Measurements from ENCODE around the gene IFTAP. TPM values are rescaled to one million over a fixed set of nuclear protein-coding genes. Genes with fewer than 3 reads are reported as not detected.

IFTAP gene
- total RNA-seq, 2 experiments from 2014 or later = 2.3 to 3.6 TPM

DNA sequence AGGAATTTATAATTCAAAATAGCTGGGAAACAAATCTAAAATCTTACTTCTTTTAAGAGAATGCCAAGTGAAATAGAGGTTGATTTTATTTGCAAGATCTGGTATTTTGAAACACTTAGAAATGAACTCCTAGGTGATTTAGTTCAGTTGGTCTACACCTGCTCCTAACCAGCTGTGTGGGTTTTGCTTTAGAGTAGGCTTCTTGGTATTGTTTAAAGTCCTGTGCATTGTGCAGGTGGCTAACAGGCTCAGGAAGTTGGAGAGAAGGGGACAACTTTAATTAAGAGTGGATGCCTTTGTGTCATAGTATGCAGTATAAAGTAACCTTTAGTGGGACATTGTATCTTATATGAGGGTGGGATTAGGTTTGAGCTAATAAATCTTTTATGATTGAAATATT, 7.8 kb downstream of the IFTAP start:
- POLR2A ChIA-PET = no interaction called here
- H3K9me3 Mint-ChIP-seq = no peaks in the 10 kb centered on the region
- CTCF ChIA-PET = no interaction called here
- H3K36me3 Mint-ChIP-seq (ENCODE audit: low read depth) = no peaks in the 10 kb centered on the region
- no peak overlapping the region for H3K4me3 Mint-ChIP-seq
- DNase-seq = no peak
- no peak for ATAC-seq
- intact Hi-C loops (cut with micrococcal nuclease) = no loop called here
- no peak overlapping the region for H3K27ac Mint-ChIP-seq
- peaks cover 6% of the 10 kb centered on the region for H3K27me3 Mint-ChIP-seq
- TF ChIP-seq, protein P1, sequence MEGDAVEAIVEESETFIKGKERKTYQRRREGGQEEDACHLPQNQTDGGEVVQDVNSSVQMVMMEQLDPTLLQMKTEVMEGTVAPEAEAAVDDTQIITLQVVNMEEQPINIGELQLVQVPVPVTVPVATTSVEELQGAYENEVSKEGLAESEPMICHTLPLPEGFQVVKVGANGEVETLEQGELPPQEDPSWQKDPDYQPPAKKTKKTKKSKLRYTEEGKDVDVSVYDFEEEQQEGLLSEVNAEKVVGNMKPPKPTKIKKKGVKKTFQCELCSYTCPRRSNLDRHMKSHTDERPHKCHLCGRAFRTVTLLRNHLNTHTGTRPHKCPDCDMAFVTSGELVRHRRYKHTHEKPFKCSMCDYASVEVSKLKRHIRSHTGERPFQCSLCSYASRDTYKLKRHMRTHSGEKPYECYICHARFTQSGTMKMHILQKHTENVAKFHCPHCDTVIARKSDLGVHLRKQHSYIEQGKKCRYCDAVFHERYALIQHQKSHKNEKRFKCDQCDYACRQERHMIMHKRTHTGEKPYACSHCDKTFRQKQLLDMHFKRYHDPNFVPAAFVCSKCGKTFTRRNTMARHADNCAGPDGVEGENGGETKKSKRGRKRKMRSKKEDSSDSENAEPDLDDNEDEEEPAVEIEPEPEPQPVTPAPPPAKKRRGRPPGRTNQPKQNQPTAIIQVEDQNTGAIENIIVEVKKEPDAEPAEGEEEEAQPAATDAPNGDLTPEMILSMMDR (IDR thresholded peaks at IDR 0.05) = no peak
- no peaks in the 10 kb centered on the region for H3K4me1 Mint-ChIP-seq (ENCODE audit: low read depth)

DNA sequence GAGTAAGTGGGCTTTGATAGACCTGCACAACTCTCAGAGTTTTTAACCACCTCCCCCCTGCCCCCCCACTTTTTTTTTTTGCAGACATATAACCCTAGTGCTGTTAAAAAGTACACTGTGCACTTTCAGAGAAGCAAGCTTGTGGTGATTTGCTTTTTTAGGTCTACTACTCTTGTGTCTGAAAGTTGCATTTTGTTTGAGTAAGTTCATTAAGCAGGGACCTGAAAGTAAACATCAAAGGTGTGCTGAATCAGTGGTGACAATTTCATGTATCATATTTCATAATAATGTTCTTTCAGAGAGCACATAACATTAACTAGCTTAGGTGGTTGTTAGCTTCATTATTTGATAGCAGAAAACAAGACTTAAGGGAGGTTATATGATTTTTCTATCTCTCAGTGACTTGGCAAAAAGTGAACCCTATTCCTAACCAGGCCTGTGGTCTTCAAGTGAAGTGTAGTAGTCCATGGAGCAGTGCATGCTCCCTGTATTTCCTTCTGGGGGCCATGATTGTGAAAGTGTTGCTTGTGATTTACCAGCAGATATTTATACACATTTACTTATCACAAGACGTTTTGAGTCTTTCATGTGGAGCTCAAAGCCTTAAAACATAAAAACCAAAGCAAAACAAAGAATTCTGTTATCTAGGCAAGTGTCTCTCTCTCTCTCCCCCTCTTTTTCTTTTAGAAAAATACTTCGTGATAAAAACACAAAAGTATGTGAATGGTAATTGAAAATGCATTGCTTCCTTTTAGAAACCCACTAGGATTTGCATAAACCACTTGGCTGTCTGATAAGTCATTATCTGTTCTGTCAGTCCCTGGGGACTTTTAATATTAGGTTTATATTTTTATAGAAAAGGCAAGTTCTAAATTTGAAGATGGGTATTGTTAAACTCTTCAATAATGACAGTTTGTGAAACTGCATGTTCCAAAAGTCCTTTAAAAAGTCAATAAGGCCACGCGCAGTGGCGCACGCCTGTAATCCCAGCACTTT, 11.2 kb downstream of the IFTAP start:
- DNase-seq (no peak), ATAC-seq (no peak)
- H3K9me3 Mint-ChIP-seq = no peaks in the 10 kb centered on the region
- H3K4me3 Mint-ChIP-seq = no peak overlapping the region
- peaks cover 3% of the 10 kb centered on the region for H3K27me3 Mint-ChIP-seq
- no peaks in the 10 kb centered on the region for H3K4me1 Mint-ChIP-seq (ENCODE audit: low read depth)
- intact Hi-C loops (cut with micrococcal nuclease) = no loop called here
- H3K36me3 Mint-ChIP-seq (ENCODE audit: low read depth) = no peaks in the 10 kb centered on the region
- TF ChIP-seq, protein P1 (IDR thresholded peaks at IDR 0.05) = no peak
- H3K27ac Mint-ChIP-seq = no peak overlapping the region
- POLR2A ChIA-PET = no interaction called here
- CTCF ChIA-PET = interaction anchor here (0.9 kb wide), 1 partner anchor 40 kb away, joined by 3 read pairs; no protein-coding TSS in a partner anchor

DNA sequence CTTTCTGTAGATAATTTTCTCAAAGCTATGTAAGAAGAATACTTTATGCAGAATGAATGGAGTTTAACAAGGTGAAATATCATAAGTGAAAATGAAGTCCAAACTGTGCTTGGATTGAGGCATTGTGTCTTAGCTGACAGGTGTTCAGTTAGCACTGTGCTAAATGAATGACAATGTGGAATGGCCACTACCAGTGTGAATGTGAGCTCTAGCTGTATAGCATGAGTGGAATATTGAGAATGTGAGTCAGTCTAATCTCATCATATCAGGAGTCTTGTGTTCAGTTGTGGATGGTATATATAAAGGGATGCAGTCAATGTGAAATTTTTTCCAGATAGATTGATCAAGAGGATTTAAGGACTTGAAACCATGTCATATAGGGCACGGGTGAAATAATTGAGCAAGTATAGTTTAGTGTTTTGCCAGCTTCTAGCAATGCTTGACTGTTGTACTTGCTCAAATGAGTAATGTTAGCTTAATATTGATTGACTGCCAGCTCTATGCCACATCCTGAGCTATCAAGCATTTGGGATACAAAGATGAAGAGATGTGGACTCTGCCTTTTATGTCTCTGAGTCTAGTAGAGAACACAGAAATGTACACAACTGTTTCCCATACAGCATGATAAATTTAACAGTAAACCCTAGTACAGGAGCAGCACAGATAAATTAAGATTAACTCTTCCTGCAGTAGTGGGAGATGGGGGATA, 14.3 kb downstream of the IFTAP start:
- Mint-ChIP-seq H3K4me1 (ENCODE audit: low read depth) (no peaks in the 10 kb centered on the region), H3K27ac (no peak overlapping the region), H3K4me3 (no peak overlapping the region), H3K9me3 (no peaks in the 10 kb centered on the region), H3K27me3 (peaks cover 9% of the 10 kb centered on the region), H3K36me3 (ENCODE audit: low read depth) (no peaks in the 10 kb centered on the region)
- intact Hi-C loops (cut with micrococcal nuclease) = no loop called here
- TF ChIP-seq, protein P1 (IDR thresholded peaks at IDR 0.05) = no peak
- DNase-seq (no peak), ATAC-seq (no peak)
- POLR2A ChIA-PET = no interaction called here
- CTCF ChIA-PET = interaction anchor here (1.1 to 1.4 kb wide), 3 partner anchors 9 to 45 kb away, joined by 3 to 4 read pairs (median 3); no protein-coding TSS in a partner anchor

DNA sequence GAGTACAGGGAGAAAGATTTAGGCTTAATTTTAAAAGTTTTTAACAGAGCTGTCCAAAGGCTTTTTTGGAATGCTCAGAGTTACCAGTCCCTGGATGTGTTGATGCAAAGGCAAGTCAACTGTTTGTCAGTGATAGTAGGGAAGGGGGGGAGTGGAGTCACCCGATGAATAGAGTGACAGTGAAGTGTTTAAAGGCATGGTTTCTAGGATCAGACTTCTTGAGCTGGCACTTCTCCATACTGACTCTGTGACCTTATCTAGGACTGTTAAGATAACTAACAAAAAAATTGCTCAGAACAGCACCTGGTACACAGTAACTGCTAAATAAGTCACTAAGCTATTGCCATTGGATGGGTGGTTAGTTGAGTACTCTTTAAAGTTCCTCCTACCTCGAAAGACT, 15.1 kb downstream of the IFTAP start:
- no peaks in the 10 kb centered on the region for H3K36me3 Mint-ChIP-seq (ENCODE audit: low read depth)
- H3K27ac Mint-ChIP-seq = no peak overlapping the region
- peaks cover 9% of the 10 kb centered on the region for H3K27me3 Mint-ChIP-seq
- H3K4me1 Mint-ChIP-seq (ENCODE audit: low read depth) = no peaks in the 10 kb centered on the region
- CTCF ChIA-PET = interaction anchor here (1.2 to 1.4 kb wide), 2 partner anchors 10 to 45 kb away, joined by 3 read pairs; no protein-coding TSS in a partner anchor
- DNase-seq (no peak), ATAC-seq (no peak)
- TF ChIP-seq, protein P1 (IDR thresholded peaks at IDR 0.05) = no peak
- no peak overlapping the region for H3K4me3 Mint-ChIP-seq
- no peaks in the 10 kb centered on the region for H3K9me3 Mint-ChIP-seq
- POLR2A ChIA-PET = no interaction called here
- intact Hi-C loops (cut with micrococcal nuclease) = no loop called here

DNA sequence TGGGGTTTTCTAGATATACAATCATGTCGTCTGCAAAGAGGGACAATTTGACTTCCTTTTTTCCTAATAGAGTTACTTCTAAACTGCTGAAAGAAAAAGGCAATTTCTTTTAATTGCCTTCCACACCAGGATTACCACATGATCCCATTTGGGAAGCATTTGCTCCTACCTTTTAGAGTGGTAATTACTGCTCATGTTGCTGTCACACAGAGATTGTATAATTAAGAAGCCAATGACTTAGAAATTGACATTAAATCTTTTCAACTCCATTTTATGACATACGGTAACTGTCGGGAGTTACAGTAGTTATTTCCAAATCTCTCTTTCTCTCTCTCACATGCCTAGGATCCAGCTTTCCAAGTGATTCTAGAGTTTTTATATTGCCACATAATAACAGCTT, 21.5 kb downstream of the IFTAP start:
- intact Hi-C loops (cut with micrococcal nuclease) = no loop called here
- POLR2A ChIA-PET = no interaction called here
- TF ChIP-seq, protein P1 (IDR thresholded peaks at IDR 0.05) = no peak

More for the DNA sequence above, 21.5 kb downstream of the IFTAP start:
- H3K4me3 Mint-ChIP-seq = no peak overlapping the region
- no peaks in the 10 kb centered on the region for H3K4me1 Mint-ChIP-seq (ENCODE audit: low read depth)
- no peak for ATAC-seq
- peaks cover 12% of the 10 kb centered on the region for H3K27me3 Mint-ChIP-seq
- no peak overlapping the region for H3K27ac Mint-ChIP-seq
- CTCF ChIA-PET = no interaction called here
- no peaks in the 10 kb centered on the region for H3K36me3 Mint-ChIP-seq (ENCODE audit: low read depth)
- no peaks in the 10 kb centered on the region for H3K9me3 Mint-ChIP-seq
- no peak for DNase-seq

Measured in activated CD8-positive, alpha-beta T cell treated with anti-CD3 and anti-CD28 coated beads for 36 hours (primary cell).